Stimulated activated CD8-positive, alpha-beta memory T cell treated with anti-CD3 and anti-CD28 coated beads, Interleukin-7, amount 100 ng/mL, for 1 hour (primary cell): ENCODE measurements around the gene CABLES1.

ENCODE experiments used
- DNase-seq, 2 donors: peaks; one replicate each; pipeline ENCODE4 v3.0.0-alpha.2; 2020; ENCODE audit warnings: low read depth in 2 of 2

CABLES1 gene

DNA sequence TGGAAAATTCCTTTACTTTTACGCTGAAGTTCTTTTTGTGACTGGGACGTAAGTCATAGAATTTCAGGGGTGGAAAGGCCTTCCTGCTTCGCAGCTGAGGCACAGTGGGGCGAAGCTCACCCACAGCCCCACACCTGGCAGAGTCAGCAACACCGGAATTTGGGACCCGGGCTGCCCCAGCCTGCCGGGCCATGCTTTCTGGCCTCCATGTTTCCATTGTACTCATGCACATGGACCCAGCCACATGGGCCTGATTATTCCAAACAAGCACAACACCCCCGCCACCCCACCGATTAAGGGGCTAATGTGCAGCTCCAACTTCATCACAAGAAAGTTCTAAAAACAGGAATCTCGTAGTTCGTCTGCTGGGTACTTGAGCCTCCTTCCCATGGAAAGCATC is 82.5 kb downstream of the CABLES1 start:
- no peak for DNase-seq

GRCh38 chr18:23220355-23220754 is 85.1 kb downstream of the CABLES1 start:
- DNase-seq, result no peak

DNA sequence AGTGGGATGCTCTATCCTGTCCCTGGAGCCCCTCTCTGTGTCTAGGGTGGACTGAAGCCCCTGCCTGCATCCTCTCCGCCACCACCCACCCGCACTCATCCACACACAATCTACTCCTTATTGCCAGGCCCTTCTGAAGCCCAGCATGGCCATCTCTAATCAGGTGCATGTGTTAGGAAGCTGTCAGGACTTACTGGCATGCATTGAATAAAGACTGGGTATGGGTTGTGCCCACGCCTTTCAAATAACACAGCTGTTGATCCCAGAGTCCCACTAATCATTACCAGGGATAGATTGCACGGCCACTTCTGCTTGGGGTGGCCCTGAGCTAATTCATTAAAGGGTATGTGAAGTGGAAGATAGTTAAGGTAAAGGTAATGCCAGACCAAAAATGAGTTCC is 88.4 kb downstream of the CABLES1 start:
- no peak for DNase-seq

GRCh38 chr18:23225503-23225902 is 90.2 kb downstream of the CABLES1 start:
- no peak for DNase-seq

- no peak for DNase-seq
Measured at GRCh38 chr18:23226391-23226790, 91.1 kb downstream of the CABLES1 start.

GRCh38 chr18:23226930-23227725 is 91.8 kb downstream of the CABLES1 start:
- DNase-seq, result no peak

- no peak for DNase-seq
Measured at GRCh38 chr18:23227726-23228070, 92.4 kb downstream of the CABLES1 start.

DNA sequence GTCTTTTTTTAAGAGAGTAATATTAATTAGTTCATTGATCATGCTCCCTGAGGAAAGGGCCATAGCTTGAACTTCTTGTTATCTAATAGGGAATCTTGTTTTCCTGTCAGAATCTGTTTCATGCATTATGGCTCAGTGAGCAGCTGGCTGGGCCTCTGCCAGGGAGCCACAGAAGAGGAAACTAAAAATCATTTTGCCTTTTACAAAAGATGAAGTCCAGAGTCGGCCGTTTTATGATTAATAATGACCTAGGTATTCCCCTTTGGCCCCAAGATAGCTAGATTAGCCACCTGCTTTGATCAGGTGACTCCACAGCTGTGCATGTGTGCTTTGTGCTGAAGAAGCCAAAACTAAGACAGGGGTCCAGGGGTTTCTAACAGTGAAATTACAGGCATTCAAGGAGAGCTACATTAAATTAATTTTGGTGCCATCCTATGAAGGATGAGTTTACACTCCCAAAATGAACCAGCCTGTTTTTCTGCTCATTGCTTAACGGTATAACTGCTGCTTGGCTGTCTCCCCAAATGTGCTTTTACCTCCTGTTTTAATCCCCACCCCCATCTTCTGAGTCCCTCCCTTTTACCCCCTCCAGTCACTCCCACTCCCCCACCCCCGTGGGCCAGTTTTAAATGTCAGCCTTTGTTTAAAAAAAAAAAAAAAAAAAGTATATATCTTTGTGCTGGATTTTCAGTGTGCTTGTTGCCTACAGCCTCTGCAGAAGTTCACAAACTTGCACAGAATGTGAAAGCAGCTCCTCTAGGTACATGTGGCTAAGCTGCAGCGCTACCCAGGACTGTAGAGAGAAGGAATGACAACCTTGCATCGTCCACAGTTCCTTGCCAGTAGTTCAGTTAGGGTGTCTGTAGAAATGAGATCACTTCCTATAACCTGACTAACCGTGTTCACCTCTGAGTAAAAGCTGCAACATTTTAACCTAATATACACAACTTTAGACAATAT is 93.1 kb downstream of the CABLES1 start:
- no peak for DNase-seq

GRCh38 chr18:23229472-23229871 is 94.2 kb downstream of the CABLES1 start:
- DNase-seq, result no peak

DNA sequence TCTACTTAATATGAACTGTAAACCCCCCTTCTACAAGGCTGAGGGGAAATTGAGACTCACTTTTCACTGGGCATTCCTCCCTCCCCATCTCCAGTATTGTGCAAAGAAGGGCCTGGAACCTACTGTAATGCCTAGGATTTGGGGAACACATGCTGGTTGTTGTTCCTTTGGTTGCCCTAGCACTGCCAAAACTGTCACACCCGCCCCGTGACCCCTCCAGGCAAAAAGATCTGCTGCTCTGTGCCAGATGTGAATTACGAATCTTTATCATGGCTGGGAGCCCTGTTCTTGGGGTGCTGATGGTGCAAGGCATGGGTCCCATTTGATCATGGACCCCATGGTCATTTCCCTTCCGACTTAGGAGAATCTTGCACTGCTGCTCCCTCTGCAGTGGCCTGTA is 95.4 kb downstream of the CABLES1 start:
- DNase-seq, result no peak

DNA sequence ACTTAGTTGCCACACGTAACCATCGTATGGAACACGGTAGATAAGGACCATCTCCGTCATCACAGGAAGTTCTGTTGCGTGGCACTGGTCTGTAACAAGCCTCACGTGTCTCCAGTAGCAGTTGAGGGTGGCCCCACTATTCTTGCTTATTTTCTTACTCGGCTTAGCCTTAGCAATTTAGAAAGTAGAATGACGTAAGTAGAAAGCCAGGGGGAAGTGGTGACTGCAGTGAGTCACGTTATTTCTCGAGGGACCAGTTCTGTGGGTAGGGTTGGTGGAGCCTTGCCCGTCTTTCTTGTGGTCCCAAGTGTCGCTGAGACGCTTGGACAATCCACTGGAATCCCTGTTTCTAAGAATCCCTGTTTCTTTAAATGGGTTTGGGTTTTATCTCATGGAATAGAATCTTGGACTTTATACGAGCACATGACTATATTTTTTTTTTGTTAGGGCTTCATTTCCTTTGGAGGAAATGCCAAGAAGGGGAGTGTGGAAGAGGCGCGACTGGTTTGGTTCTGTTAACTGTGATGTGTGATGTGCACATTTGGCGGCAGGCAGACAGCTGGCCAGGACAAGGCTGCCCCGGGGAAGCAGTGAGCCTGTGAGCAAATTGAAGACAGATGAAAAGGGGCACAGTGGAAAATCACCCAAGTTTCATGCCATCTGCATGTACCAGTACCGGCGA is 96.2 kb downstream of the CABLES1 start:
- DNase-seq, result peak; percentile 39 to 48

DNA sequence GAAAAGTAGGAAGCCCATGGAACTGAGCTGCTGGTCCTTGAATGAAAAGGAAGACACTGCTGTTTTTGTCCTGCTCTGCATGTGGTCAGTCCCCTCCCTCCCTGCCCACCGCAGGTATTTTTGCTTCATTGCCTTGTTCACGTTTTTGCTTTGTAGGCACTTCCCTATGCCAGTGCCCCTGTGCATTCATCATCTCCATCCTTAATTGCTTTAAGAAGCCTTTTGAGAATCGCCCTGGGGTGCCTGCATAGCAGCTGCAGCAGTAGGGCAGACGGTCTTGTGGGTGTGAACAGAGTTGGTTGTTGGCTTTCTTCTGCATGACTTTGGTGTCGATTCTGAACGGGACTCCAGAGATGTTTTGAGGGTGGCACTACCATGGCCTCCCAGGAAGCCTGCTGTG is 97.0 kb downstream of the CABLES1 start:
- no peak for DNase-seq

DNA sequence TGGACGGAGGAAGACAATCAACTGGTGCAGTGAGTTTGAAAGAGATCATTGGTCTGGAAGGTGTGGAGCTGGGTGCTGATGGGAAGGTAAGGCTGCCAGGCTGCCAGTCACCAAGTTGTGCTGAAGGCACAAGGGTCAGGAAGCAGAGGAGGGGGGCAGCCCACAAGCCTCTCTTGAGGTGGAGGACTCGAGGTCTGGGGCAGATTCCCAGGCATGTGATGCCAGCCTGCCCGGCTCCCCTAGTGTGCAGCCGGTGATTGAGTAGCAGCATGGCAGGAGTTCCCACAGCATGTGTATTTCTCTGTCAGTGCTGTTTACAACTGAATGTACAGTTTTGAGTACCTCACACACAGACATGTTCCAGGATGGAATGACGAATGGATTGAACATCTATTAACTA is 99.3 kb downstream of the CABLES1 start:
- DNase-seq, result no peak

DNA sequence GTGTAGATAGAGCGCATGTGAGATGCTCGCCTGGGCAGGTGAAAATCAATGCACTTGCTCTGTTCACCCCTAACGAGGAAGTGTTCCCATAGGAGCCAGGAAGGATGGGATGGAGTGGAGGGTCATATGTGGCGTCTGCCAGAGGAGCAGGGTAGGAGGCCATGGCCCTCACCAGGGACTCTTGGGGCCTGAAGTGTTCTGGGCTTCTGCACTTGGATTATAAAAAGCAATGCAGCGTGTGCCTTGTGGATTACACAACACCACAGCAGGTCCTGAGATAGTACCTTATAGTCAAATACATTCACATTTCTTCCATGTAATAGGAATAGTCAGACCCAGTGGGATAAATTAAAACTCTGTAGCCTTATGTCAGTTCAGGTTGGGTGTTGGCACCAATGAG is 100.1 kb downstream of the CABLES1 start:
- DNase-seq, result no peak

DNA sequence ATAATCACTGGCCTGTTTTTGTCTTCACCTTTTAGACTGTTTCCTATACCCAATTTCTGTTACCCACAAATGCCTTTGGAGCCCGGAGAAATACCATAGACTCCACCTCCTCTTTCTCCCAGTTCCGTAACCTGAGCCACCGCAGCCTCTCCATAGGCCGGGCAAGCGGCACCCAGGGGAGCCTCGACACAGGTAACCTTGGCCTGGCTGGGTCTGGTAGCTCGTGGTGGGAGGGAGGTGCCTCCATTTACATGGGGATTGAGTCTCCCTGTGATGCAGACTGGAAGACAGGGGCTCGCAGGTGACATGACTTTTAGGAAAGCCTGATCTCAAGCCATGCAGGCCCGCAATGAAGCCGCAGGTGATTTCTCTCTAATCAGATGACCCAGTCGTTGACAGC is 100.6 kb downstream of the CABLES1 start:
- DNase-seq, result no peak

DNA sequence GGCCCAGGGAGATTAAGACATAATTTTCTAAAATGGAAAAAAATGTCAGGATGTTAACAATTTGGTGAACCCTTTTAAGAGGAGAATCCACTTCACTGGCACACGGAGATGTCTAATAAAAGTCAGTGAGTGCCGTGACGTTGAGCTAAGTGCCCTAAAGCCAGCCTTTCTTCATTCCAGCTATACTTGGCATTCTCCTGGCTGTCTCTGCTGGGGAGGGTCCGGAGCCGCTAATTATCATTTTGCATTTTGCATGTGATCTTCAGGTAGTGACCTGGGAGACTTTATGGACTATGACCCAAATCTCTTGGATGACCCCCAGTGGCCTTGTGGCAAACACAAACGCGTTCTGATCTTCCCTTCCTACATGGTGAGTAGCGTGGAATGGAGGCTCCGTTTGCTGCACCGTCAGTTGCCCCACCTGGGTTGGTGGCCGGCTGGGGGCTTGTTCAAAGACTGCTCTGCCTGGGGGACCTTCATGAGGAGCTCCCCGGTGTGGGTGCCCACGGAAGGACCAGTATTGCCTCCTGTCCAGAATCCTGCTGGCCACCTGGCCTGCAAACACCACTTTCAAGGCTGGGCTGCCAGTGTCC is 101.7 kb downstream of the CABLES1 start:
- no peak for DNase-seq

DNA sequence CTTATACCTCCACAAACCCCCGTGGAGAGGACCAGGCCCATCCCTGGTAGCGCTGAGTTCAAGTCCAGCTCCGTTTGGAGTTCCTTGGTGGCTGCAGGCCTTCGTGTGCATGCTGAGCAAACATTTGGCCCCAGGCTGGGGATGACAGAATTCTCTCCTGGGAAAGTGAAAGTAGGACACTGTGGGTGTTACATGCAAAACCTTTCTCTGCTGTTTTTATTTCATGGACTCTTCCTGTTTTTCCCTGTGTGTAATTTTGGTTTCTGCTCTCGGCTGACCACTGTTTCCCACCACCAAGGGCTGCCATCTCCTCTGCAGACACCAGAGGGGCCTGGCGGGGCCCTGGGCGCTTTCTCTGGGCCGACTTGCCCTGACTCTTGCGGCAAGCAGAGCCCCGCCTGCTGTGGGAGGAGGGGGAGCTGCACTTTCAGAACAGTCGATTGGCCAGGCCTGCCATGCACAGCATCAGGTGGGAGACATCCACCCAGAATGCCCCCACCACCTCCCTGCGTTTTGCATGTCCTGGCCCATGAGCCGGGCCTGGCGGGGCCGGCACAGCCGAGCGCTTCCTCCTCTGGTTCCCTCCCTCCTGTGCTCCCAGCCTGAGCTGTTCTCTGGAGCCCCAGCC is 102.4 kb downstream of the CABLES1 start:
- DNase-seq, result no peak

DNA sequence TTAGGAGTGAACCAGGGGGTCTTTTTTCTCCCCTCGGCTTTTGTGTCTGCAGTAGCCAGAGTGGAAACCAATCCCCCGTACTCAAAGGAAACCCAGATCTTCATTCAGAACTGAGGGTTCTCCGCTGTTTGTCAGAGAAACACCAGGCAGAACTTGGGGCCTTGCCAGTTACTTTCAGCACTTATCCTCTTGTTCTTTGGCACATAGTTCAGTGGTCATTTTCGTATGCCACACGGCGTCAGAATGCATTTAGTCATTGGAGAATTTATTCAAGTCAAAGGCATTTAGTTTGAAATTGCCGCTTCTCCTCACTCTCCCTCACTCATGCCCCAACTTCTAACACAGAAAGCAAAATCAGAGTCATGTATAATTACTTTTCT is 102.9 kb downstream of the CABLES1 start:
- no peak for DNase-seq

DNA sequence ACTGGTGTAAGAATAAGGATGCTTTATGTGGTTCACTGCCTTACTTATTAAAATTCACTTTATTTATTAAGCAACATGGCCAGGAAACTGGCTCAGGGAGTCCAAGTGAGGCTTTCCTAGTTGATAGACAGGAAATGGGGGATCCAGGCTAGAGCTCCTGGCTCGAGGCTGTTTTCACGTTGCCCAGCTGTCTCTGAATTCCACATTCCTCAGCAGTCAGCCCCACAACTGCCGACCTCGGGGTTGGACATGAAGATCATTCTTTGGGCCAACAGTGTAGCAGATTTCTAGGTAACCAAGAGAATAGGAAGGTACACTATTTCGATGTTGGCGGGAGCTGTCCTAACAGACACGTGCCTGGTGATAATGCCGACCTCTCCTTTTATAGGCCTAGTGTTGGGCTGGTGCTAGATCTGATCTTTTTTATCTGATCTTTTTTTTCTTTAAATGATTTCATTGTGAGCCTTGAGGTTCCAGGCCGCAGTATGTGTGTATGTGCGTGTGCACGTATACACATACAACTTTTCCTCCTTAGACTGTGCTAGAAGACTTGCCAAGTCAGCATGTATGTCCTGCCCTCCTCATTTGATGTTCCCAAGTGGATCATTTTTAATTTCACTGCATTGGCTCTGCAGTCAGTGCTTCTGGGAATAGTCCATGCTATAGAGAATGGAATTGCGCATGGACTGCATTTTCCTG is 103.5 kb downstream of the CABLES1 start:
- DNase-seq, result no peak

- DNase-seq, result no peak
Measured at GRCh38 chr18:23239350-23239692, 104.0 kb downstream of the CABLES1 start.
